OCI-LY3 (cell line): ENCODE results near the gene COMMD7.

Source experiments
- EZH2phosphoT487 ChIP-seq: fragments of 200-600 bp; shearing (Covaris generic); IDR thresholded peaks from 2 replicates; pipeline ENCODE4 v1.6.1; 2018; ENCODE audit warnings: antibody characterized with exemption, mixed run types, low read depth
- TF ChIP-seq, protein P1 (sequence below): fragments of 200-600, 300-600 bp; sonication (generic); IDR thresholded peaks from 2 replicates; pipeline ENCODE4 v1.5.1; 2014; ENCODE audit warnings: antibody characterized with exemption, low read length, low read depth

GRCh38 chr20:32702706-32703425 lies 40.4 kb downstream of the COMMD7 start:
- TF ChIP-seq, protein P1, sequence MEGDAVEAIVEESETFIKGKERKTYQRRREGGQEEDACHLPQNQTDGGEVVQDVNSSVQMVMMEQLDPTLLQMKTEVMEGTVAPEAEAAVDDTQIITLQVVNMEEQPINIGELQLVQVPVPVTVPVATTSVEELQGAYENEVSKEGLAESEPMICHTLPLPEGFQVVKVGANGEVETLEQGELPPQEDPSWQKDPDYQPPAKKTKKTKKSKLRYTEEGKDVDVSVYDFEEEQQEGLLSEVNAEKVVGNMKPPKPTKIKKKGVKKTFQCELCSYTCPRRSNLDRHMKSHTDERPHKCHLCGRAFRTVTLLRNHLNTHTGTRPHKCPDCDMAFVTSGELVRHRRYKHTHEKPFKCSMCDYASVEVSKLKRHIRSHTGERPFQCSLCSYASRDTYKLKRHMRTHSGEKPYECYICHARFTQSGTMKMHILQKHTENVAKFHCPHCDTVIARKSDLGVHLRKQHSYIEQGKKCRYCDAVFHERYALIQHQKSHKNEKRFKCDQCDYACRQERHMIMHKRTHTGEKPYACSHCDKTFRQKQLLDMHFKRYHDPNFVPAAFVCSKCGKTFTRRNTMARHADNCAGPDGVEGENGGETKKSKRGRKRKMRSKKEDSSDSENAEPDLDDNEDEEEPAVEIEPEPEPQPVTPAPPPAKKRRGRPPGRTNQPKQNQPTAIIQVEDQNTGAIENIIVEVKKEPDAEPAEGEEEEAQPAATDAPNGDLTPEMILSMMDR, result no peak
- TF ChIP-seq EZH2phosphoT487, result no peak
